Thyroid gland (tissue), 4 donors: ENCODE data around the gene ZNF26.

Experiments used
- POLR2A ChIP-seq, 2 donors: fragments of 450-650 bp; IDR thresholded peaks; one replicate each; pipeline ENCODE4 v1.6.1; 2017; ENCODE audit warnings: antibody characterized with exemption in 2 of 2, mild to moderate bottlenecking in 2 of 2, moderate library complexity in 1 of 2
- TF ChIP-seq, protein P1 (sequence below), 6 experiments: fragments of 200-600 bp in 3 of 6; fragments of 450-650 bp in 3 of 6; sonication (generic) in 3 of 6; IDR thresholded peaks; one replicate each; pipeline ENCODE4 v1.5.1; 2016 to 2019; ENCODE audit warnings: antibody characterized with exemption in 6 of 6, mild to moderate bottlenecking in 2 of 6, inconsistent platforms in 1 of 6, moderate library complexity in 1 of 6

DNA sequence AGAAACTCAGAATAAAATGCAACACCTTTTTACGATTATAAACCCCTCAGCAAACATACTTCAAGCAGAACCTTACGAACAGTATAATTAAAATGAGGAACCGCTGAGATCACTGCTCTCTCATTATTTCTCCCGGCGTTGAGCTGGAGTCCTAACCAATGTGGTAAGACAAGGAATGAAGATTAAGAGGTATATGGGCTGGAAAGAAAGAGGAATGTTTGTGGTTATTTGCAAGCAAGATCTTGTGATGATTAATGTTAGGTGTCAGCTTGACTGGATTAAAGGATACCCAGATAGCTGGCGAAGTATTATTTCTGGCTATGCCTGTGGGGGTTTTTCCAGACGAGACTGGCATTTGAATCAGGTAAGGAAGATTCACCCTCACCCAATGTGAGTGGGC, 40.8 kb downstream of the ZNF26 start:
- TF ChIP-seq, protein P1, sequence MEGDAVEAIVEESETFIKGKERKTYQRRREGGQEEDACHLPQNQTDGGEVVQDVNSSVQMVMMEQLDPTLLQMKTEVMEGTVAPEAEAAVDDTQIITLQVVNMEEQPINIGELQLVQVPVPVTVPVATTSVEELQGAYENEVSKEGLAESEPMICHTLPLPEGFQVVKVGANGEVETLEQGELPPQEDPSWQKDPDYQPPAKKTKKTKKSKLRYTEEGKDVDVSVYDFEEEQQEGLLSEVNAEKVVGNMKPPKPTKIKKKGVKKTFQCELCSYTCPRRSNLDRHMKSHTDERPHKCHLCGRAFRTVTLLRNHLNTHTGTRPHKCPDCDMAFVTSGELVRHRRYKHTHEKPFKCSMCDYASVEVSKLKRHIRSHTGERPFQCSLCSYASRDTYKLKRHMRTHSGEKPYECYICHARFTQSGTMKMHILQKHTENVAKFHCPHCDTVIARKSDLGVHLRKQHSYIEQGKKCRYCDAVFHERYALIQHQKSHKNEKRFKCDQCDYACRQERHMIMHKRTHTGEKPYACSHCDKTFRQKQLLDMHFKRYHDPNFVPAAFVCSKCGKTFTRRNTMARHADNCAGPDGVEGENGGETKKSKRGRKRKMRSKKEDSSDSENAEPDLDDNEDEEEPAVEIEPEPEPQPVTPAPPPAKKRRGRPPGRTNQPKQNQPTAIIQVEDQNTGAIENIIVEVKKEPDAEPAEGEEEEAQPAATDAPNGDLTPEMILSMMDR (IDR thresholded peaks at IDR 0.05), result no peak
- no peak for TF ChIP-seq POLR2A (IDR thresholded peaks at IDR 0.05)
